ENCODE measurements around the gene SLC8B1.

Gene SLC8B1

GRCh38 chr12:113292091-113292490, 42.8 kb downstream of the SLC8B1 start:
- no peak for DNase-seq

- DNase-seq, result no peak
Measured at GRCh38 chr12:113291586-113291985, 43.3 kb downstream of the SLC8B1 start.

- DNase-seq, result no peak
Measured at GRCh38 chr12:113290506-113290905, 44.4 kb downstream of the SLC8B1 start.

- DNase-seq, result no peak
Measured at GRCh38 chr12:113289361-113289760, 45.5 kb downstream of the SLC8B1 start.

GRCh38 chr12:113287899-113288282, 47.0 kb downstream of the SLC8B1 start:
- DNase-seq, result no peak

GRCh38 chr12:113287146-113287898, 47.6 kb downstream of the SLC8B1 start:
- DNase-seq, result no peak

GRCh38 chr12:113286712-113287111, 48.2 kb downstream of the SLC8B1 start:
- no peak for DNase-seq

GRCh38 chr12:113285679-113286610, 49.0 kb downstream of the SLC8B1 start:
- DNase-seq, result no peak

GRCh38 chr12:113284751-113285150, 50.2 kb downstream of the SLC8B1 start:
- no peak for DNase-seq

- DNase-seq, result no peak
Measured at GRCh38 chr12:113278633-113279032, 56.3 kb downstream of the SLC8B1 start.

- no peak for DNase-seq
Measured at GRCh38 chr12:113278141-113278540, 56.8 kb downstream of the SLC8B1 start.

GRCh38 chr12:113277511-113277910, 57.4 kb downstream of the SLC8B1 start:
- no peak for DNase-seq

GRCh38 chr12:113276946-113277500, 57.9 kb downstream of the SLC8B1 start:
- no peak for DNase-seq

GRCh38 chr12:113276306-113276705, 58.6 kb downstream of the SLC8B1 start:
- no peak for DNase-seq

GRCh38 chr12:113274848-113275247, 60.1 kb downstream of the SLC8B1 start:
- no peak for DNase-seq

- DNase-seq, result no peak
Measured at GRCh38 chr12:113273053-113273725, 61.7 kb downstream of the SLC8B1 start.

- DNase-seq, result no peak
Measured at GRCh38 chr12:113271853-113272561, 62.9 kb downstream of the SLC8B1 start.

- no peak for DNase-seq
Measured at GRCh38 chr12:113271466-113271852, 63.5 kb downstream of the SLC8B1 start.

GRCh38 chr12:113270709-113271009, 64.2 kb downstream of the SLC8B1 start:
- DNase-seq, result no peak

GRCh38 chr12:113269257-113269943, 65.5 kb downstream of the SLC8B1 start:
- no peak for DNase-seq

- DNase-seq, result no peak
Measured at GRCh38 chr12:113268621-113269020, 66.3 kb downstream of the SLC8B1 start.

GRCh38 chr12:113268136-113268535, 66.8 kb downstream of the SLC8B1 start:
- no peak for DNase-seq

Measured in stimulated activated naive CD4-positive, alpha-beta T cell treated with Interleukin-2 at 50 U/mL for 16 hours (primary cell).